ENCODE data around the gene MPP7. TPM values are rescaled to one million over a fixed set of nuclear protein-coding genes. Genes with fewer than 3 reads are reported as not detected.

MPP7 gene
- total and polyA plus RNA-seq, 2 of the 8 experiments (the other 6 are each of a cell fraction or from before 2014, with no cell fraction given), result 1.9 to 9.3 TPM

DNA sequence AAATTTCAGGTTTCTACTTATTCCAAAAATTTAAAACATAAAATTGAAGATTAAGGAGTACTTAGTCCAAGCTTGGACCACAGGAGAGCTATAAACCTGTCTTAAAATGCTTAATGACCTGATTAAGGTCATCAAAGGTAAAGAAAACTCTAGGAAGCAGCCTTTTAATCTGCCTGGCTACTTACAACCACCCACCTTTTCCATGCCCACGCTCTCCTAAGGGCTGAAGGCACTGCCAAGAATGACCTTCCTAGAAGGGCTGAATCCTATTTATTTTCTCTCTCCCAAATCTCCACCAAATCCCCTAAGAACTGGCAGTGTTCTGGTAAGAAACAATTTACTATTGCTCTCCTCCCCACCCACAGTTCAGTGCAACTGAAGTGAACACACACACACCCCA is 6.8 kb downstream of the MPP7 start:
- no peak overlapping the region for H3K9ac ChIP-seq (replicated peaks in 1 of 4; ENCODE audit: extremely low read depth in 1 of 4, low read depth in 3 of 4, low read length in 3 of 4)
- H3K79me2 ChIP-seq (ENCODE audit: control insufficient read depth in 1 of 2, insufficient read depth in 2 of 2, low read length in 2 of 2), result peaks cover 0 to 2% of the 10 kb centered on the region in 2 experiments; a peak in 1 of 4 replicates
- H2AK5ac ChIP-seq (ENCODE audit: low read depth, low read length), result no peak overlapping the region
- H2BK120ac ChIP-seq (replicated peaks; ENCODE audit: low read depth, low read length), result no peak overlapping the region
- H2AFZ ChIP-seq (ENCODE audit: low read length), result no peak overlapping the region
- H3K18ac ChIP-seq (ENCODE audit: extremely low read depth, low read length), result no peak overlapping the region
- H4K91ac ChIP-seq (replicated peaks; ENCODE audit: insufficient read length, low read length), result no peak overlapping the region
- no peaks in the 10 kb centered on the region for H3K36me3 ChIP-seq (ENCODE audit: control insufficient read depth in 2 of 4, insufficient read depth in 4 of 4, low read length in 3 of 4)
- H4K20me1 ChIP-seq (replicated peaks in 1 of 2; ENCODE audit: control insufficient read depth in 1 of 2, insufficient read depth in 2 of 2, low read length in 2 of 2), result no peaks in the 10 kb centered on the region
- DNase-seq (ENCODE audit: low read depth in 1 of 2, low spot score in 2 of 2) (no peak), FAIRE-seq (no peak)
- H2BK20ac ChIP-seq (ENCODE audit: low read length), result no peak overlapping the region
- no peak overlapping the region for H3K14ac ChIP-seq (ENCODE audit: insufficient read length)
- no peaks in the 10 kb centered on the region for H3K9me3 ChIP-seq (ENCODE audit: insufficient read depth in 2 of 2, low read depth in 1 of 2, low read length in 1 of 2)
- no peak overlapping the region for H3K27ac ChIP-seq (ENCODE audit: low read depth, low read length)
- H4K5ac ChIP-seq (ENCODE audit: insufficient read length, low read depth, low read length), result no peak overlapping the region
- peak overlapping the region; percentile 2 for H3K56ac ChIP-seq (replicated peaks; ENCODE audit: insufficient read length, low read depth, low read length)
- H3K23ac ChIP-seq (ENCODE audit: insufficient read length), result no peak overlapping the region
- no peak overlapping the region for H3K4ac ChIP-seq (replicated peaks; ENCODE audit: insufficient read length, low read depth, low read length)
- CTCF ChIA-PET (ENCODE audit: partially characterized antibody), result interaction anchor here (0.7 to 8.8 kb wide), 4 partner anchors 11 to 86 kb away, joined by 3 to 60 read pairs (median 4); no protein-coding TSS in a partner anchor
- WGBS, 2 experiments (ENCODE audit: extremely low coverage in 1 of 2, insufficient coverage in 1 of 2, insufficient read length in 1 of 2, insufficient replicate concordance in 2 of 2, low coverage in 1 of 2, low lambda C conversion rate in 2 of 2, missing lambda C conversion rate in 1 of 2), result 80% methylated on average over 1 of the region's 1 CpG; no CpG with 5 or more reads in 1 of the 2 experiments
- H3K27me3 ChIP-seq (replicated peaks in 1 of 4; ENCODE audit: control insufficient read depth in 3 of 4, extremely low read depth in 1 of 4, insufficient read depth in 3 of 4, low read length in 3 of 4), result no peaks in the 10 kb centered on the region
- POLR2A ChIA-PET (ENCODE audit: partially characterized antibody), result interaction anchor here (0.6 to 1.1 kb wide), 2 partner anchors 22 to 550 kb away, joined by 3 read pairs; partner anchors contain the start of gene MKX
- no peak overlapping the region for H3K4me2 ChIP-seq (ENCODE audit: insufficient read depth in 1 of 2, low read depth in 2 of 2, low read length in 2 of 2)
- H3K4me1 ChIP-seq (replicated peaks in 1 of 4; ENCODE audit: control insufficient read depth in 3 of 4, insufficient read depth in 4 of 4, low read length in 3 of 4), result peaks cover 0 to 5% (median 1%) of the 10 kb centered on the region in 4 experiments; a peak in 2 of 7 replicates
- no peak overlapping the region; the same call in 1 of the 2 replicates for H2BK5ac ChIP-seq (ENCODE audit: low read depth, low read length)
- H2BK12ac ChIP-seq (ENCODE audit: low read depth, low read length), result no peak overlapping the region
- no peak overlapping the region for H4K8ac ChIP-seq (ENCODE audit: extremely low read depth, insufficient read depth, low read length)
- no peaks in the 10 kb centered on the region for H3K79me1 ChIP-seq (ENCODE audit: low read depth, low read length)
- no peaks in the 10 kb centered on the region for H3K23me2 ChIP-seq (ENCODE audit: low read depth, low read length)
- no peak overlapping the region for H3K4me3 ChIP-seq (ENCODE audit: extremely low read depth in 1 of 4, insufficient read depth in 2 of 4, low read depth in 3 of 4, low read length in 4 of 4)
- H2BK15ac ChIP-seq (ENCODE audit: low read length), result no peak overlapping the region
- TF ChIP-seq TAF1 (IDR thresholded peaks at IDR 0.05; ENCODE audit: low read depth, low read length) (no peak), JUND (IDR thresholded peaks at IDR 0.05; ENCODE audit: low read length) (no peak), RAD21 (IDR thresholded peaks at IDR 0.05 in 1 of 2, conservative IDR thresholded peaks at IDR 0.05 in 1 of 2; ENCODE audit: low read depth in 2 of 2, low read length in 2 of 2) (no peak), TCF12 (IDR thresholded peaks at IDR 0.05; ENCODE audit: low read depth, low read length) (no peak), HDAC2 (IDR thresholded peaks at IDR 0.05; ENCODE audit: borderline replicate concordance in 1 of 2, low read depth in 2 of 2, low read length in 2 of 2) (no peak), ASH2L (IDR thresholded peaks at IDR 0.05; ENCODE audit: low read length) (no peak), HDAC6 (IDR thresholded peaks at IDR 0.05; ENCODE audit: low read depth, low read length) (no peak), BRCA1 (IDR thresholded peaks at IDR 0.05; ENCODE audit: low read depth, low read length) (no peak), PHF8 (conservative IDR thresholded peaks at IDR 0.05; ENCODE audit: low read depth, low read length) (no peak), SUZ12 (IDR thresholded peaks at IDR 0.05; ENCODE audit: low read length) (no peak), CREB1 (IDR thresholded peaks at IDR 0.05) (no peak), CTBP2 (IDR thresholded peaks at IDR 0.05; ENCODE audit: borderline replicate concordance, insufficient read depth, insufficient read length, low read length) (no peak)
- TF ChIP-seq, protein P1, sequence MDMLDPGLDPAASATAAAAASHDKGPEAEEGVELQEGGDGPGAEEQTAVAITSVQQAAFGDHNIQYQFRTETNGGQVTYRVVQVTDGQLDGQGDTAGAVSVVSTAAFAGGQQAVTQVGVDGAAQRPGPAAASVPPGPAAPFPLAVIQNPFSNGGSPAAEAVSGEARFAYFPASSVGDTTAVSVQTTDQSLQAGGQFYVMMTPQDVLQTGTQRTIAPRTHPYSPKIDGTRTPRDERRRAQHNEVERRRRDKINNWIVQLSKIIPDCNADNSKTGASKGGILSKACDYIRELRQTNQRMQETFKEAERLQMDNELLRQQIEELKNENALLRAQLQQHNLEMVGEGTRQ (IDR thresholded peaks at IDR 0.05; ENCODE audit: low read length), result no peak

All from H1 (cell line).